ENCODE data around the gene PLCB4.

DNA sequence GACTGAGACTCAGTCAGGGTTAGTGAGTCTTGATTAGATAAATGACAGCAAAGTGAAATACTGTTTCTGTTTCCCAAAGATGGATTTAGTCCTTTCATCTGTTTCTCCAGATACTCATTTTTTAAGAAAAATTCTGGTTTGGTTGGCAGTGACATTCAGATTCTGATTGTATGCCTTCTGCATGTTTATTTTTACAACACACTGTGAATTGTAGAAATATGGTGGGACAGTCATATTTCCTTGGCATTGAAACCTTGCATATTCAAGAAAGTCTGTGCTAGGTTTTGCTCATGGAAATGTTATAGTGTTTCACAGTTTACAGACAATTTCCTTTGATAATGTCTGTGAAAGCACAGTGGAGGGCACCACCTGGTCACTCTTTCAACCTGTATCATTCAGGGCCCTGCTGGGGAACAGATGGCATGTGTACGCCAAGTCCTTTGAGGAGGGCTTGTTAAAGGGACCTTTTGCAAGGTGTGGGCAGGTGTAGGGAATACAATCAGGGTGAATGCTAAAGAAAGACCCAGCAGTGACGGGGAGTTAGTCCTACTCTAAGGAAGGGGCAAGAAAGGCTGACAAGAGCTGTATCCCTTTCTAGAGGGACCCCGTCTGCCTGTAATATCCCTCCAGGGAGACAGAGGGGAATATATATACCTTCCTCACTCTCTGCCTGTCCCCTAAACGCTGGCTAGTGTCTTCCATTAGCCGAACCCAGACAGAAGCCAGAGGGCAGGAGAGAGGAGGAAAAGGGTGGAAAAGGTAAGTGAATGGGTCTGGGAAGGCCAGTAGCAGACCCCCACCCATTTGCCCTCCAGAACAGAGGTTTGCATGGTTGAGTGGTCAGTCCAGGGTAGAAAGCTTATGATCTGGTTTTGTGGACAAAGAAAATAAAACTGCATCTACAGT lies 10.2 kb downstream of the PLCB4 start:
- TF ChIP-seq CTCF (IDR thresholded peaks at IDR 0.05; ENCODE audit: insufficient read depth, low read length, poor library complexity, severe bottlenecking) (no peak), EZH2phosphoT487 (conservative IDR thresholded peaks at IDR 0.05; ENCODE audit: low read length) (no peak)

All from SU-DHL-6 (cell line).